ENCODE data around the gene AZIN2.
"Not testable (repeated sequence)": the region's sequence is repeated elsewhere in the genome, so short reads cannot be mapped to it uniquely, and the experiment has no call there.

The AZIN2 gene

GRCh38 chr1:33119050-33119449 is 38.1 kb downstream of the AZIN2 start:
- Histone ChIP-seq H3K9me3 (no peaks in the 10 kb centered on the region), H3K4me1 (no peaks in the 10 kb centered on the region), H3K27me3 (ENCODE audit: low read depth) (no peaks in the 10 kb centered on the region), H3K4me3 (no peak overlapping the region), H3K36me3 (replicated peaks) (no peaks in the 10 kb centered on the region)
- no peak for DNase-seq (ENCODE audit: low spot score in 2 of 2)
- in situ Hi-C loops (cut with MboI; ENCODE audit: low sequenced_read_pairs), result no loop called here

- H3K27me3 ChIP-seq (ENCODE audit: low read depth), result no peaks in the 10 kb centered on the region
- DNase-seq (ENCODE audit: low spot score in 2 of 2), result no peak
- no peak overlapping the region for H3K4me3 ChIP-seq
- H3K4me1 ChIP-seq, result no peaks in the 10 kb centered on the region
- H3K36me3 ChIP-seq (replicated peaks), result no peaks in the 10 kb centered on the region
- H3K9me3 ChIP-seq, result no peaks in the 10 kb centered on the region
- in situ Hi-C loops (cut with MboI; ENCODE audit: low sequenced_read_pairs), result no loop called here
These were observed 38.7 kb downstream of the AZIN2 start for GRCh38 chr1:33119532-33120217.

GRCh38 chr1:33120436-33121231 is 39.7 kb downstream of the AZIN2 start:
- Histone ChIP-seq H3K4me3 (no peak overlapping the region), H3K4me1 (no peaks in the 10 kb centered on the region), H3K36me3 (replicated peaks) (0 out of 2 replicates have a peak, but pooled peaks cover 5% of the 10 kb centered on the region), H3K27me3 (ENCODE audit: low read depth) (no peaks in the 10 kb centered on the region), H3K9me3 (no peaks in the 10 kb centered on the region)
- in situ Hi-C loops (cut with MboI; ENCODE audit: low sequenced_read_pairs), result no loop called here
- no peak for DNase-seq (ENCODE audit: low spot score in 2 of 2)

- H3K27me3 ChIP-seq (ENCODE audit: low read depth), result no peaks in the 10 kb centered on the region
- H3K36me3 ChIP-seq (replicated peaks), result 0 out of 2 replicates have a peak, but pooled peaks cover 5% of the 10 kb centered on the region
- in situ Hi-C loops (cut with MboI; ENCODE audit: low sequenced_read_pairs), result no loop called here
- H3K4me1 ChIP-seq, result peaks cover 8% of the 10 kb centered on the region
- H3K9me3 ChIP-seq, result no peaks in the 10 kb centered on the region
- H3K4me3 ChIP-seq, result no peak overlapping the region
- no peak for DNase-seq (ENCODE audit: low spot score in 2 of 2)
These were observed 40.8 kb downstream of the AZIN2 start for GRCh38 chr1:33121728-33122127.

- no peak overlapping the region for H3K4me3 ChIP-seq
- H3K27me3 ChIP-seq (ENCODE audit: low read depth), result no peaks in the 10 kb centered on the region
- no peak for DNase-seq (ENCODE audit: low spot score in 2 of 2)
- in situ Hi-C loops (cut with MboI; ENCODE audit: low sequenced_read_pairs), result no loop called here
- 0 out of 2 replicates have a peak, but pooled peaks cover 5% of the 10 kb centered on the region for H3K36me3 ChIP-seq (replicated peaks)
- H3K9me3 ChIP-seq, result no peaks in the 10 kb centered on the region
- peaks cover 8% of the 10 kb centered on the region for H3K4me1 ChIP-seq
These were observed 41.7 kb downstream of the AZIN2 start for GRCh38 chr1:33122483-33123178.

- no peak for DNase-seq (ENCODE audit: low spot score in 2 of 2)
- Histone ChIP-seq H3K9me3 (no peaks in the 10 kb centered on the region), H3K4me3 (no peak overlapping the region), H3K4me1 (peaks cover 9% of the 10 kb centered on the region), H3K27me3 (ENCODE audit: low read depth) (no peaks in the 10 kb centered on the region), H3K36me3 (replicated peaks) (0 out of 2 replicates have a peak, but pooled peaks cover 5% of the 10 kb centered on the region)
- in situ Hi-C loops (cut with MboI; ENCODE audit: low sequenced_read_pairs), result no loop called here
These were observed 42.3 kb downstream of the AZIN2 start for GRCh38 chr1:33123266-33123665.

- not testable (repeated sequence) for H3K27me3 ChIP-seq (ENCODE audit: low read depth); H3K9me3 ChIP-seq; H3K36me3 ChIP-seq (replicated peaks); DNase-seq (ENCODE audit: low spot score in 2 of 2); H3K4me3 ChIP-seq
- in situ Hi-C loops (cut with MboI; ENCODE audit: low sequenced_read_pairs), result loop anchor here (25.0 kb wide), 1 partner anchor 488 kb away; no protein-coding TSS in a partner anchor
- H3K4me1 ChIP-seq, result peaks cover 12% of the 10 kb centered on the region
These were observed 43.7 kb downstream of the AZIN2 start for GRCh38 chr1:33124647-33125046.

GRCh38 chr1:33126411-33127000 is 45.6 kb downstream of the AZIN2 start:
- H3K27me3 ChIP-seq (ENCODE audit: low read depth), result no peaks in the 10 kb centered on the region
- H3K36me3 ChIP-seq (replicated peaks), result 0 out of 2 replicates have a peak, but pooled peaks cover 5% of the 10 kb centered on the region
- H3K4me3 ChIP-seq, result peak overlapping the region; percentile 59
- no peaks in the 10 kb centered on the region for H3K9me3 ChIP-seq
- no peak for DNase-seq (ENCODE audit: low spot score in 2 of 2)
- in situ Hi-C loops (cut with MboI; ENCODE audit: low sequenced_read_pairs), result loop anchor here (25.0 kb wide), 1 partner anchor 486 kb away; no protein-coding TSS in a partner anchor
- H3K4me1 ChIP-seq, result peaks cover 12% of the 10 kb centered on the region

GRCh38 chr1:33127001-33127823 is 46.3 kb downstream of the AZIN2 start:
- Histone ChIP-seq H3K9me3 (no peaks in the 10 kb centered on the region), H3K36me3 (replicated peaks) (0 out of 2 replicates have a peak, but pooled peaks cover 5% of the 10 kb centered on the region), H3K4me3 (peak overlapping the region; percentile 59), H3K4me1 (peaks cover 12% of the 10 kb centered on the region), H3K27me3 (ENCODE audit: low read depth) (no peaks in the 10 kb centered on the region)
- in situ Hi-C loops (cut with MboI; ENCODE audit: low sequenced_read_pairs), result loop anchor here (25.0 kb wide), 1 partner anchor 485 kb away; no protein-coding TSS in a partner anchor
- peak; percentile 99 for DNase-seq (ENCODE audit: low spot score in 2 of 2)

- Histone ChIP-seq H3K27me3 (ENCODE audit: low read depth) (no peaks in the 10 kb centered on the region), H3K9me3 (no peaks in the 10 kb centered on the region), H3K4me1 (peaks cover 12% of the 10 kb centered on the region), H3K36me3 (replicated peaks) (0 out of 2 replicates have a peak, but pooled peaks cover 5% of the 10 kb centered on the region), H3K4me3 (no peak overlapping the region)
- in situ Hi-C loops (cut with MboI; ENCODE audit: low sequenced_read_pairs), result loop anchor here (25.0 kb wide), 1 partner anchor 484 kb away; no protein-coding TSS in a partner anchor
- DNase-seq (ENCODE audit: low spot score in 2 of 2), result no peak
These were observed 47.8 kb downstream of the AZIN2 start for GRCh38 chr1:33128781-33129180.

GRCh38 chr1:33130297-33130696 is 49.3 kb downstream of the AZIN2 start:
- in situ Hi-C loops (cut with MboI; ENCODE audit: low sequenced_read_pairs), result loop anchor here (25.0 kb wide), 1 partner anchor 482 kb away; no protein-coding TSS in a partner anchor
- peaks cover 12% of the 10 kb centered on the region for H3K4me1 ChIP-seq
- no peak for DNase-seq (ENCODE audit: low spot score in 2 of 2)
- no peak overlapping the region for H3K4me3 ChIP-seq
- no peaks in the 10 kb centered on the region for H3K27me3 ChIP-seq (ENCODE audit: low read depth)
- H3K36me3 ChIP-seq (replicated peaks), result 0 out of 2 replicates have a peak, but pooled peaks cover 1% of the 10 kb centered on the region
- H3K9me3 ChIP-seq, result no peaks in the 10 kb centered on the region

GRCh38 chr1:33131191-33131590 is 50.2 kb downstream of the AZIN2 start:
- in situ Hi-C loops (cut with MboI; ENCODE audit: low sequenced_read_pairs), result loop anchor here (25.0 kb wide), 1 partner anchor 481 kb away; no protein-coding TSS in a partner anchor
- H3K36me3 ChIP-seq (replicated peaks), result no peaks in the 10 kb centered on the region
- H3K4me1 ChIP-seq, result peaks cover 9% of the 10 kb centered on the region

More at GRCh38 chr1:33131191-33131590, 50.2 kb downstream of the AZIN2 start:
- H3K27me3 ChIP-seq (ENCODE audit: low read depth), result no peaks in the 10 kb centered on the region
- H3K4me3 ChIP-seq, result no peak overlapping the region
- DNase-seq (ENCODE audit: low spot score in 2 of 2), result no peak
- H3K9me3 ChIP-seq, result no peaks in the 10 kb centered on the region

Data from HAP-1 (cell line).